ENCODE results near the gene KCNMA1.
A peak's percentile ranks its signal among the peaks of the same experiment; 100 is the strongest.

KCNMA1 gene

DNA sequence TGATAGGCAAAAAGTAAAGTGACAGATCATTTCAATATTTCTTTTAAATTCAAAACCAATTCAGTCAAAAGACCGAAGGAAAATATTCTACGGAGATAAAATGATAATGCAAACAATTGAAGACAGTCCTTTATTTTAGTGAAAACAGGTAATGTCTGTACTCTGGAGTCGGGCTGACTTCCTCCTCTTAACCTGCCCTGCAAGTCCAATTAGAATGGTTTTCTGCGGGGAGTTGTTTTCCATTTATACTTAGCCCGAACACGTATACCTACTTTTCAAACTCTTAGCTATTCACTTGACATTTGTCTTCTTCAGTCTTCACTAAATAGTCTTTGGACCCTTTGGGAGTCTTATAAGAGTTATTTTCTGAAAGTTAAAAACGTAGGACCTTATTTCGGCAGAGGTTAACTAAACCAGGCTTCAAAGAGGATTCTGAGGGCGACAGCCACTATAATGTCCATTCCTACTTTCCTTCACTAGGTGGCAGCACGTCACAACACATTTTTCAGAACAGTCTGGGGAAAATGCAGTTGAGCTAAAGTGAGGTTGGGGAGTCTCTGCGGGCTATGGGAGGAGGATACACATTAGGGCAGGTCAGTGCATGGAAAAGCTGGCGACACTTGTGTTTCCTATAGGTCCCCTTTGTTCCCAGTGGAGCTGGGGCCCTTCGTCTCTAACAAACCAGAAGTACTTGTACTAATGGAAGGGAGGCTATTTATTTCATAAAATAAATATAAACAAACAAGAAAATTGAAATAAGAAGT, 472.0 kb downstream of the KCNMA1 start:
- DNase-seq, result peak; percentile 56

DNA sequence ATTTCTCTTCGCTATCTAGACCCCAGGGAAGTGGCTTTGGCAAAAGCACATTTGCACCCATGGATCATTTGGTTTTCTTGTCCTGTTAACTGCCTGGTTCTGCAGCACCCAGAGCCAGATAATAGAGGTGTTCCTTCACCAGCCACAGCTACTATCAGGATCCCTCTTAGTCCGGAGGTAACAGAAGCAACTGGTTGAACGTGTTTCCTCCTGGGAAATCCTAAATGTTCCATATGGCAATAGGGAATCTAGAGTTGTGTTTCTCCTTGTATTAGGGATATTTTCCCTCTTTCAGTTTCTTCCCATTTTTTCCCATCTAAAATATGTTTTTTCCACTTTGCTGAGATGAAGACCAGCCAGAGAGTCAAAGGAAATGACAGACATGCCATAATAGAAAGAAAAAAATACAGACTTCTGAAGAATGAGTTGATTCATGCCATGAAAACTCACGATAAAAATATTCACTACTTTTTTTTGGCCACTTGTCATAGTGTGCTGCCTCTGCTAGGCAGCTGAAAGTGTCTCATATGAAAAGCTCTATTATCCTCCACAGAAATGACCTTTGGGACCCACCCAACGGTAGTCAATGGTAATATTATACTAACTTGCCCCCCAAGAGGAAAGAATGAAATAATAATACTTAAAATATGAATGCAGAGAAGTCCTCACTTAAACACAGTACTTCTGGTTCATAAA, 472.8 kb downstream of the KCNMA1 start:
- no peak for DNase-seq

DNA sequence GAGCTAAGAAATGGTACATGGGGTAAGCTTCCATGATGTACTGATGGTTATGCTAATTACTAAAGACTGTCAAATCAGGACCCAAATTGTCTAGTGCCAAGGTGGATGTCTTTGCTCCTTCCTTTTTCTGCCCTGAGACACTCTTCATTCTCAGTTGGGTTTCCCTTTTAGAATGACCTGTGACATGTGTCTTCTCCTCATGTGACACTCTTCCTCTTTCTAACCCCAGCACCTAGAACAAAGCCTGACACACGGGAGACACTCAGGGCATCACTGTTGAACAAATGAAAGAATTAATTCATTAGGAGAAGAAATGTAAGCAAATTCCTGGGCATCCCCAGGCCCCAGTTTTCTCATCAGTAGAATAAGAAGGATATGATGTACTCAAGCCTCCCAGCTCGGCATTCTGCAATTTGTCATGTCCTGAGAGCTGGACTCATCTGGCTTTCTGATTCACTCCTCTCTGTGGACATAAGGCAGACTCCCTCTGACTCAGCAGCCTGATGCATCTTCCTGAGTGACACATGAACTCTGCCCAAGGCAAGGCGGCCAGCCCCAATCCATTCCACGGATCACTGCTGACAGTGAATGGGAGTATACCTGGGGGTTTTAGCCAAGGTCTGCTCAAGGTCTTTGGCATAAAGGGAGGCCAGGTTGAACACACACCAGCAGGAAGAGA, 473.8 kb downstream of the KCNMA1 start:
- DNase-seq, result no peak

DNA sequence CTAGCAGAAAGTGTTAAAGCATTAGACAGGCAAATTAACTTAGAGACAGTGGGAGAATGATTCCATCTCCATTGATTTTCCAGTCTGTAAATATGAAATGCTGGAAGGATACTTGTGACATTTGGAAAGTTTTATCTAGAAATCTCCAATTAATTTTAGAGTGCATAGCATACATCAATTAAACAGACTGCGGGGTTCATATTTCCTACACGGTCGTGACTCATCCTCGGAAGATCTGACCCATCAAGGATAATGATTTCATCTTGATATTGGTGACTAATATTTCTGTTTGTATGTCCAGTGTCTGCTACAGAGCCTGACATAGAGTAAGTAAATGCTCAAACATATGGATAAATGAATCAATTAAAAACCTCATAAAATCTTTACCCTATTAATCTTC, 474.9 kb downstream of the KCNMA1 start:
- no peak for DNase-seq

DNA sequence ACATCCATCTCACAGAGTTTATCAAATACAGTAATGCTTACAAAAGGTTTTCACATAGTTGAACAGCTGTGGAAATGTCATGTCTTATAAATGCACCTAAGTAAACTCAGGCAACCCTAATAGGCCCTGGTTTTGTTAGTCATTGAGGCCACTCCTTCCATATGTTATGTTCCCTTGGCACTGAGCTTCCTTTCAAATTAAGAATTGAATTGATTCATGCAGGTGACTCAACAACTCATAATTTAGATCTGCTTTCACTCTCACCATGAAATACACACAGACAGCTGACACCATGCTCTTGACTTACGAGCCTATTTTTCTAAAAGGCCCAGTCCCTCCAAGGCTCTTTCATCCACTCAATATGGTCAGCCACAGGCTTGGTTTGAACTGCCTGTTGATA, 476.9 kb downstream of the KCNMA1 start:
- DNase-seq, result no peak

DNA sequence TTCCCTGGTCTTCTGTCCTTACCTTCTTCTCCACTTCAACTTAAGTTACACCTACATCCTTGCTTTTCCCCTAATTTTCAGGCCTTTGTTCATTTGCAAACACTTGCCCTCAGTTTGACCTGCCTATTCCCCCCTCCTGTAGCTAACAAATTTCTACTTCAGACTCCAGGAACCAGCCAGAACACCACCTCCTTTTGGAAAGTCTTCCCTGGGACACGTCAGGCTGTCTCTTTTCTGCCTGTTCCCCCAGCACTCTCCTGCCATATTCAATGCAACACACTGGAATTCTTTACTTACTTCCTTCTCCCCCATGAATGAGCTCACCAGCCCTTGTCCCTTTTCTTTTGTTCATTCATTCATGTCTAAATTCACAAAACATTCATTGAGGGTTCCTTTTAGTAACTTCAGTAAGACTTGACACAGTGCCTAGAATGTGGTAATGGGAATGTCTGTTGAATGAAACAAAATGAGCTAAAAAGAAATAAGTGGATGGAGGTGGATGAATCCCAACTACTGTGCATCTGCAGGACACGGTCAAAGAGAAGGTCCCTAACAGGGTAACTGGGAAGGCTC, 478.0 kb downstream of the KCNMA1 start:
- DNase-seq, result no peak

DNA sequence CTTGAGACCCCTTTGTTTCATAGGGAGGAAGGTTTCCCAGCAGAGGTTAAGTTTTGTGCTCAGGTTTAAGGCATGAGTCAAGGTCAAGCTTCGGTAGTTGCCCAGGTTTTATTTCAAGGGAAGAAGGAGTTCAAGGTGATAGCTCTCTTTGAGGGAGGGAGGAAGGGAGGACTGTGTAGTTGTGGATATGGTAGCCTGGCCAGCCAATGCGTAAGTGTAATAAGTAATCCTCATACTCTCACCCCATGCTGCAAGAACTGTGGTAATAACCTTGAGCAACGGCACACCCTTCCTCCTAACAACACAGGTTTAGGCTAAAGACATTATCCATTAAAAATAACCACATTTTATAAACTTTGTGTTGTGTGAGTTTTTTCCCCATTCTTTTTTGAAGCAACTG, 478.9 kb downstream of the KCNMA1 start:
- DNase-seq, result no peak

DNA sequence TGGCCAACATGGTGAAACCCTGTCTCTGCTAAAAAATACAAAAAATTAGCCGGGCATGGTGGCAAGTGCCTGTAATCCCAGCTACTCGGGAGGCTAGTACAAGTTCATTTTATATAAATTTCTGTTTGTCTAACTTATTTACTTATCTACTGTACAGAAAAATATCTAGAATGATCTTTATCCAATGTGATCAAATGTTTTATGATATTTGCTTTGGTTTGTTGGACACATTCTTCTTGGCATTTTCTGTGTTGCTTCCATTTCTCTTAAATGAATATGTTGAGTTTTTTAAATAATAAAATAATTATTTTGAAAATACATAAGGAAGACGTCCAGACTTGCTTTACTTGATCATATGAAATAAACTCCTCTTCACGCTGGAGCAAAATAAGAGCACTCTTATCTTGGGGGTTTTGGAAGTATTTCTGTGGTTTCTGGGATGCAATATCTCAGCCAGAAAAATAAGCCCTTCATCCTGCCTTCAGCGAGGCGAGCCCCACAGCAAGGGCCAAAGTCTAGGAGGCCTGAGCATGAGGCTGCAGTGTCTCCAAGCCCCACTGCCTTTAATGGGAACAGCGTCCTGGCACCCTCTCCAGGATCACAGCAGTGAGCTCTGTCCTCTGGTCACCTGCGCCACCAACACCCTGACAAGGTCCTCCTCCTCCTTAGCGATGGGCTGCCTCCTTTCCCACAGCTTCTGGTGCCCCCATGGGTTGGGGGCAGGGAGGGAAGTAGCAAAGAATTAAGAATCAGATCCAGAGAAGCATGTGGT, 480.2 kb downstream of the KCNMA1 start:
- no peak for DNase-seq

DNA sequence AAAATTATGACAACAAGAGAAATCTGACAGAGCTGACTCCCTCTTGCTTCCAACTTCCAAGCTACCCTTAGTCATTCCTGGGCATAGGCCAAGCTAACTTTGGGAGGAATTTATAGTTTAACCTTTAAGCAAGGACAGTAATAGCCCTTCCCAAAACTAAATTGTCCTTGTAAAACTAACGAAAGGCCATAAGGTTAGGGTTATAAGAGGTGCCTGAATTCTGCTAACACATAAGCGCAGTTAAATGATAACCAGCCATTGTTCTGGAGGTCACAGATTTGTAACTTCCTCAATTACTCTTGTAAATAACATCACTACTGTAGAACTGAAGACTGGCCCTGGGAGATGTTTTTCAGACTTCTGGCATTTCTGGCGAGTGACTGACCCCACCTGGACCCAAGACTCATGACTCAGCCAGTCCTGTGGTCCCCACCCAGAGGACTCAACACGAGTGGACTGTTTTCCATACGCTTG, 481.2 kb downstream of the KCNMA1 start:
- DNase-seq, result no peak

DNA sequence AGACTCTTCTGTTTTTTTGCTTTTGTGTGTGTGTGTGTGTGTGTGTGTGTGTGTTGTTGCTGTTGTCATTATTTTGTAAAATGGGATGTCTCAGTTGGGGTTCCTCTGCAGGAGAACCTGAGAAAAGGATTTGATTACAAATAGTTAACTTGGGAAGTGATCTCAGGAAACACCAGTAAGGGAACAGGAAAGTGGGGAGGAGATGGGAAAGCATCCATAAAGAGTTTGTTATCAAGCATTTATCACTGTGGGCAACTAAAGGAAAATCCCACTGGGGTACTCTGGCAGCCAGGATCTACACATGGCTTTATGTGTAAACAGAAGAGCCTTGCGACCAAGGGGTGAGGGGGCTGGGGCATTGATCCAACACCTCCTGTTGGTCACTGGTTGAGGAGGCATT, 485.4 kb downstream of the KCNMA1 start:
- DNase-seq, result no peak

DNA sequence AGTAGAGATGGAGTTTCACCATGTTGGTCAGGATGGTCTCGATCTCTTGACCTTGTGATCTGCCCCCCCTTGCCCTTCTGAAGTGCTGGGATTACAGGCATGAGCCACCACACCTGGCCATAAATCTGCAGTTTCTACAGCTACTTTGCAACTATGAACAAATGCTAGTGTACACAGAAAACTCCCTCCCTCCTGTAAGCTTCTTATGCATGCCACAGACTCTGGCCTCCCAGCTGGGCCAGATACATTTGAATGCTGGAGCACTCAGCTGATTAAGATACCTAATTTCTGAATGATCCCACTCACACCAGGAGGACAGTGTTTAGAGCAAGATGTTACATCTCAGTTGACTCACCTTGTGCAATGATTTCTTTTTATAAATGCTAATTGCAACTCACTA, 486.2 kb downstream of the KCNMA1 start:
- no peak for DNase-seq

DNA sequence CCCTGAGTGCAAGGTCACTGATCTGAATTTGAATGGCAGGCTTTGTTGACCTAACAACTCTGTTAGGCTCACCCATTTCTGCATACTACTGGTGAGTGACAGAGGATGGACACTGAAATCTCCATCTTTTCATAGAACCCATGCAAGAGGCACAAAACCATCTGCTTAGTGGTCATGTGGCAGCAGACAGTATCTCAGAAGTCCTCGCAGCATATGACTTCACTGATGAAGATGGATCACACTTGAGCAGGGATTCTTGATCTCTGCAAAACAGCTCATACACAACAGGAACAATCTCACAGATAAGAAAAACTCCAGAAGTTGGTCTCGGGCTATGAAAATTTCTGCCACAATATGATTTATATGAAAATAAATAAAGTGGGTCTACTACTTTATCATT, 487.9 kb downstream of the KCNMA1 start:
- DNase-seq, result no peak

DNA sequence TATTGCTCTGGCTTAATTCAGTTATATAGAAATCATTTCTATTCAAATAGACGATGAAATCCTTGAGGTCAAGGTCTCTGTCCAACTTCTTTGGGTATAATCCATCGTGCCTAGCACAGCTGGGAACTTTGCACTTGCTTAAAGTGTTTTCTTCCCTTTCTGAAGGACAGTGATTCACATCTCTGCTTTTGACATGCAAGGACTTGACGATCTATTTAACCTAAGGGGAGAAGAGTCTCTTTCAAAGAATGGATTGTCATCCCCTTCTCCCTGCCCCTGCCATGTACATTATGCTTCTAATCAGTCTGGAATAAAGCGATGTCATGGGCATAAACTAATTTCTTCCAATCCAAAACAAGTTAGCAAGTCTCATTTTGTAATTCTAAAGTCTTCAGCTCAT, 488.6 kb downstream of the KCNMA1 start:
- no peak for DNase-seq

DNA sequence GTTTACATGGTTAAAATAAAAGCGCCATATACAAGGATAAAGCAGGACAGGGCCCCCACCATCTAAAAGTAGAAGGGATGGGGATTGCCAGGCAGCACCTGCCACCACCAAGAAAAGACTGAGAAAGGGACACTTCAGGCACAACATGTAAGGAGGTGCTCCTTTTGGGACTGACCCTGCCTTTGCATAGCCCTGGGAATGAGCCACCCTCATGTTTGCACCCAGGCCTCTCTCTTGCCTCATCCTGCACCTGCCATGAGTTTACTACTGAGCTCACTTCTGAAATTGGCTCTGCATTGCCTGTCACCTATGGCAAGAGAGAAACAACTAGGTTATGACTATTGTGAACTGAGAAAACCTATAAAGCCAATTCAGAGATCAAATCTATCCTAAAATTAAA, 489.7 kb downstream of the KCNMA1 start:
- DNase-seq, result no peak

DNA sequence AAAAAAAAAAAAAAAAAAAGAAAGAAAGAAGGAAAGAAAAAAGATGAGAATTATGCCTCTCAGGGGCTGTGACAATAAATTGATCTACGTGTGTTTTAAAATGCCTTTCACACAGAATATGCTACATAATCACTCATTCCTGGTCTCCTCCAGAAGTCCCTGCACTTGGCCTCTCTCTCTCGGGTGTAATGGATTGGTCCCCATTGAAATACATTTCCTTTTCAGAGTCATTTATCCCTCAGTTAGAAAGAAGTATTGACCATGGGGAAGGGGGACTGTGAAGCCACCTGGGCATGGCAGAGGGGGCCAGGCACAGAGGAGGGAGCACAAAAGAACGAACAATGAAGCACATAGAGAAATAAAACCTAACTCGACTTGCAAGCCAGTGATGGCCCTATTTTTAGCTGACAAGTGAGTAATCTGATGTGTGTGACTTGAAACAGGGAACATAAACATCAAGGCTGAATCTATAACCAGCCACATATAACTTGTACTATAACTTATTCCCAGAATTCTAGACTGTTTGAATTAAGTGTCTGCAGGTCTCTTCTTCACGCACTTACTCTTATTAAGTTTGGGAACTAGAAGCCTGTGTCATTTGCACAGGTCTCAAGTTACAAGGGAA, 490.8 kb downstream of the KCNMA1 start:
- no peak for DNase-seq

DNA sequence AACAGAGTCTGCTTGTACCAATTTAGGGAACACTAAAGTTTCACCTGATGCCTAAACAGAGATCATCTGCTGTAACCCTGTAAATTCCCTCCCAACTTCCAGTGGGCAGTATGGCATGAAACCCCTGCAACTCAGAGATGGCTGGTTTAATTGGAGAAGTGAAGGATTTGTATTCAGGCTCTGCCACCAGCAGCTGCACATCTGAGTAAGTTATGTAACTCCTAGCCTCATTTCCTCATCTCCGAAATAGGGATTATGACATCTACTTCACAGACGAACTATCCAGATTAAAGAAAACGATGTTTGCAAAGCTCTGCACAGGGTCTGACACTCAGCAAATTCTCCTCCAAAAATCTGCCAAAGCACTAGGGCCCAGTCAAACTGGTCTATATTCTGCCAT, 493.0 kb downstream of the KCNMA1 start:
- DNase-seq, result no peak

DNA sequence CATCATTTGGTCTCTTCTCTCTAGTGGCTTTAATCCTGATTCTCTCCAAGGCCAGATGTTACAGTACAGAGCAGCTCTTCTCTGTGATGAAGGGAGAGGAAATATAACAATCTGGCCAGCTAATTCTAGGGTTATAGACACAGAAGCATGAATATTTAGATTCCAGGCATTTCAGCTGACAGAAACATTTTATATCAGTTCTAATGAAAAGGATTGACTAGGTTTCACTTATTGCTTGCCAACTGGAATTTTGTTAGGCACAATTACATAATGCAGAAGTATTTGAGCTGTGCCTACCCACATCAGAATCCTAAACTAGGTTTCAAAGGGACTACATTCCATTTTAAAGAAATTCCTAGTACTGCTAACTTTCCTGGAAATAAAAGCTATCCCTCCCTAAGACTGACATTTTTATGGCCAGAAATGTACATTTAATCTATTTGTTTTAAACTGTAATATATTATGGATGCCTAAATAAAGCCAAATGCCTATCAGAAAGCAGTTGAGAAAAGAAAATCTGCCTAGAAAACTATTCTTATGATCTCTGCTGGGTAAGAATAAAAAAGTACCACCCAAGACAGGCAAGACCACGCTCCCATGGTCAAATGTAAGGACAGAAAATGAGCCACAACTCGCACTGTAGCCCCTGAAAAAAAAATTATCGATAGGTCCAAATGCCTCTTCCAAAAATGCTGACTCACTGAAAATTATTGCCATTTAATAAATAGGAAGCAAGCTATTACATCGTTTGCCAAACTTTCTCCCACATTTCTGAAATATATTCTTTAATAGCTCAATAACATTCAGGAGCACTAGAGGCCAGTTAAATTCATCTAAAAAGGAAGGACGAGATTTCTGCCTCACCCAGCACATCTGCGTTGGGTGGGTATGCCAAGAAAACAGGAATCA, 498.1 kb downstream of the KCNMA1 start:
- no peak for DNase-seq

DNA sequence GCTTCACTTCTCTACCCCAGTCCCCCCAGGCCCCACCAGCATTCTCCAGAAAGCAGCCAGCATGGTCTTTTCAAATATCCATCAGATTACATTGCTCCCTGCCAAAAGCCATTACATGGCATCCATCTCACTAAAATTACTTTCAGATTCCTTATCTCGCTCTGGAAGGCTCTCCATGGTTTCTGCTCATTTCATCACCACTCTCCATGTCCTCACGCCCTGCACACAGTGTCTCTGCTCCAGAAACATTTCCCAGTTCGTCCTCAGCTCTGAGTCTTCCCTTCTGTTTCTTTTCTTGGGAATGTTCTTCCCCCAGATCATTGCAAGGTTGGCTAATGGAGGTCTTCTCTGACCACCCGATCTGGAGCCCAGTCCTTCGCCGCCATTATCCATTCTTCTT, 499.1 kb downstream of the KCNMA1 start:
- DNase-seq, result no peak

DNA sequence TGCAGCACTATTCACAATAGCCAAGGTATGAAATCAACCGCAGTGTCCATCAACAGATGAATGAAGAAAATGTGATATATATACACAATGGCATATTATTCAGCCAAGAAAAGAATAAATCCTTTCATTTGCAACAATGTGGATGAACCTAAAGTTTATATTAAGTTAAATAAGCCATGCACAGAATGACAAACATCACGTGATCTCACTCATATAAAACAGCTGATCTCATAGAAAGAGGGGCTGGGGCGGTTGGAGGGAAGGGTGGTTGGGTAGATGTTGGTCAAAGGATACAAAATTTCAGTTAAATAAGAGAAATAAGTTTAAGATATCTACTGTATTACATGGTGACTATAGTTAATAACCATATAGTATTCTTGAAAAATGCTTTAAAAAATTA, 502.1 kb downstream of the KCNMA1 start:
- no peak for DNase-seq

DNA sequence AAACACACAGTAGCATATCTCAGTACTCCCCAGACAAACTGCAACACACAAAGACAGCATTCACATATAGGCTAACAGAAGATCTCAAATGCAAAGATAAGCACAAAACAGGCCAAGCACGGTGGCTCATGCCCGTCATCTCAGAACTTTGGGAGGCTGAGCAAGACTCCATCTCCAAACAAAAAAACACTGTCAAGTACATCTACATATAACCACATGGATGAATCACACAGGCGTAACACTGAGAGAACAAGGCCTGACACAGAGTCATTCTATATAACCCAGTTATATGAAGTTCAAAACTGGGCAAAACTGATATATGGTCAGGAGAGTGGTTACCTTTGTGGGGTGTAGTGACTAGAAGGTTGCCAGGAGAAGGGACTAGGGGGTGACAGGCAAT, 506.4 kb downstream of the KCNMA1 start:
- no peak for DNase-seq

DNA sequence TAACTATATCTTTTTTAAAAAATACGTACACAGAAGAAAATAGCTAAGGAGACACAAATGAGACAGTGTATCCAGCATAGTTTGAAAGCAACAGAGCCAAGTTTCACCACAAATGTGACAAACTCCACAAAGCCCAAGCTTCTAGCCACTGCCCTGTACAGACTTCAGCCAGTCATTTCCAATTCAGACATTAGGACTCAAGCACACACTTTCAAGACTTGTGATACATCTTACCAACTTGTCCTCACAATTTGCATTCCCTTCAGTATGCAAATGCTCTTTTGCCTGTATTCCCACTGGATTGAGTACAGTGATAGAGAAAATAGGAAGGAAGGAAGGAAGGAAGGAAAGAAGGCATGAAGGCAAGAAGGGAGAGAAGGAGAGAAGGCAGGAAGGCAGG, 510.4 kb downstream of the KCNMA1 start:
- DNase-seq, result no peak
